WTC11 (cell line): Measurements from ENCODE around the gene ELOVL2.

Experiments used
- ARID4B ChIP-seq: sonication (generic); formaldehyde crosslinking; IDR thresholded peaks from 2 replicates; pipeline ENCODE4 v1.8.0; 2023; ENCODE audit warnings: missing genetic modification reagents, mild to moderate bottlenecking, borderline replicate concordance
- CDX4 ChIP-seq: fragments of 250-450 bp; sonication (Bioruptor Pico); IDR thresholded peaks from 2 replicates; pipeline ENCODE4 v1.9.0; 2021; ENCODE audit warnings: moderate library complexity, mild to moderate bottlenecking, inconsistent platforms, borderline replicate concordance
- E2F4 ChIP-seq: sonication (generic); formaldehyde crosslinking; IDR thresholded peaks from 2 replicates; pipeline ENCODE4 v1.8.1; 2022; ENCODE audit warnings: low read depth, mild to moderate bottlenecking, moderate library complexity, missing genetic modification reagents, borderline replicate concordance
- JUN ChIP-seq: sonication (generic); formaldehyde crosslinking; IDR thresholded peaks from 2 replicates; pipeline ENCODE4 v1.8.0; 2023; ENCODE audit warnings: mild to moderate bottlenecking, missing genetic modification reagents
- NFE2L1 ChIP-seq: sonication (generic); formaldehyde crosslinking; IDR thresholded peaks from 2 replicates; pipeline ENCODE4 v1.8.1; 2023; ENCODE audit warnings: missing genetic modification reagents
- NFYB ChIP-seq: sonication (generic); formaldehyde crosslinking; conservative IDR thresholded peaks from 2 replicates; pipeline ENCODE4 v1.8.0; 2022; ENCODE audit warnings: low read depth, missing genetic modification reagents
- NR1H2 ChIP-seq: sonication (generic); formaldehyde crosslinking; IDR thresholded peaks from 2 replicates; pipeline ENCODE4 v1.9.0; 2021; ENCODE audit warnings: mild to moderate bottlenecking, moderate library complexity, missing genetic modification reagents
- TCF7 ChIP-seq: sonication (generic); formaldehyde crosslinking; IDR thresholded peaks from 2 replicates; pipeline ENCODE4 v1.8.0; 2022; ENCODE audit warnings: mild to moderate bottlenecking, low read depth, missing genetic modification reagents, moderate library complexity
- USF1 ChIP-seq: sonication (generic); formaldehyde crosslinking; IDR thresholded peaks from 2 replicates; pipeline ENCODE4 v1.8.0; 2022; ENCODE audit warnings: mild to moderate bottlenecking, missing genetic modification reagents
- USF2 ChIP-seq: sonication (generic); formaldehyde crosslinking; IDR thresholded peaks from 2 replicates; pipeline ENCODE4 v1.8.1; 2023; ENCODE audit warnings: mild to moderate bottlenecking, missing genetic modification reagents, moderate library complexity
- ZNF263 ChIP-seq: sonication (generic); formaldehyde crosslinking; IDR thresholded peaks from 2 replicates; pipeline ENCODE4 v1.8.1; 2022; ENCODE audit warnings: low read depth, mild to moderate bottlenecking, moderate library complexity, missing genetic modification reagents
- TF ChIP-seq, protein P1 (sequence below): fragments of 200-600 bp; IDR thresholded peaks from 2 replicates; pipeline ENCODE4 v1.8.0; 2022; ENCODE audit warnings: antibody characterized with exemption
- TF ChIP-seq, protein P2 (sequence below): sonication (generic); formaldehyde crosslinking; IDR thresholded peaks from 2 replicates; pipeline ENCODE4 v1.8.1; 2023; ENCODE audit warnings: mild to moderate bottlenecking, missing genetic modification reagents

- TF ChIP-seq, protein P1, sequence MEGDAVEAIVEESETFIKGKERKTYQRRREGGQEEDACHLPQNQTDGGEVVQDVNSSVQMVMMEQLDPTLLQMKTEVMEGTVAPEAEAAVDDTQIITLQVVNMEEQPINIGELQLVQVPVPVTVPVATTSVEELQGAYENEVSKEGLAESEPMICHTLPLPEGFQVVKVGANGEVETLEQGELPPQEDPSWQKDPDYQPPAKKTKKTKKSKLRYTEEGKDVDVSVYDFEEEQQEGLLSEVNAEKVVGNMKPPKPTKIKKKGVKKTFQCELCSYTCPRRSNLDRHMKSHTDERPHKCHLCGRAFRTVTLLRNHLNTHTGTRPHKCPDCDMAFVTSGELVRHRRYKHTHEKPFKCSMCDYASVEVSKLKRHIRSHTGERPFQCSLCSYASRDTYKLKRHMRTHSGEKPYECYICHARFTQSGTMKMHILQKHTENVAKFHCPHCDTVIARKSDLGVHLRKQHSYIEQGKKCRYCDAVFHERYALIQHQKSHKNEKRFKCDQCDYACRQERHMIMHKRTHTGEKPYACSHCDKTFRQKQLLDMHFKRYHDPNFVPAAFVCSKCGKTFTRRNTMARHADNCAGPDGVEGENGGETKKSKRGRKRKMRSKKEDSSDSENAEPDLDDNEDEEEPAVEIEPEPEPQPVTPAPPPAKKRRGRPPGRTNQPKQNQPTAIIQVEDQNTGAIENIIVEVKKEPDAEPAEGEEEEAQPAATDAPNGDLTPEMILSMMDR: no peak
- TF ChIP-seq USF1 (CRISPR knock-in tag) (no peak), NR1H2 (no peak), USF2 (CRISPR knock-in tag) (no peak), TCF7 (CRISPR knock-in tag) (no peak), NFE2L1 (CRISPR knock-in tag) (no peak), CDX4 (CRISPR knock-in tag) (no peak), E2F4 (CRISPR knock-in tag) (no peak), ZNF263 (no peak), ARID4B (CRISPR knock-in tag) (no peak), NFYB (CRISPR knock-in tag) (no peak), JUN (CRISPR knock-in tag) (no peak)
- TF ChIP-seq, protein P2, sequence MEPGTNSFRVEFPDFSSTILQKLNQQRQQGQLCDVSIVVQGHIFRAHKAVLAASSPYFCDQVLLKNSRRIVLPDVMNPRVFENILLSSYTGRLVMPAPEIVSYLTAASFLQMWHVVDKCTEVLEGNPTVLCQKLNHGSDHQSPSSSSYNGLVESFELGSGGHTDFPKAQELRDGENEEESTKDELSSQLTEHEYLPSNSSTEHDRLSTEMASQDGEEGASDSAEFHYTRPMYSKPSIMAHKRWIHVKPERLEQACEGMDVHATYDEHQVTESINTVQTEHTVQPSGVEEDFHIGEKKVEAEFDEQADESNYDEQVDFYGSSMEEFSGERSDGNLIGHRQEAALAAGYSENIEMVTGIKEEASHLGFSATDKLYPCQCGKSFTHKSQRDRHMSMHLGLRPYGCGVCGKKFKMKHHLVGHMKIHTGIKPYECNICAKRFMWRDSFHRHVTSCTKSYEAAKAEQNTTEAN (CRISPR knock-in tag): no peak
Measured at GRCh38 chr6:10989587-10989986, 54.5 kb downstream of the ELOVL2 start.
